GM06990 (cell line): Measurements from ENCODE around the gene MSX1.
A peak's percentile ranks its signal among the peaks of the same experiment; 100 is the strongest.

Experiments
- DNase-seq: peaks from one replicate; pipeline ENCODE4 v3.0.0-alpha.2; 2011; ENCODE audit not compliant: insufficient read length; ENCODE audit errors: extremely low read depth
- H3K27me3 ChIP-seq: replicated peaks from 2 replicates; pipeline ENCODE4 v1.6.0; 2011; ENCODE audit warnings: low read length; ENCODE audit not compliant: control insufficient read depth, insufficient read depth
- H3K36me3 ChIP-seq: 2 replicates; pipeline ENCODE4 v1.5.1; 2011; ENCODE audit warnings: low read length; ENCODE audit not compliant: control insufficient read depth, insufficient read depth
- H3K4me3 ChIP-seq: replicated peaks from 2 replicates; pipeline ENCODE4 v1.5.1; 2011; ENCODE audit warnings: low read depth, mild to moderate bottlenecking, control low read depth, low read length
- TF ChIP-seq, protein P1 (sequence below): IDR thresholded peaks from 2 replicates; pipeline ENCODE4 v1.5.1; 2011; ENCODE audit warnings: low read length, control low read depth, mild to moderate bottlenecking, inconsistent platforms; ENCODE audit not compliant: insufficient read depth, poor library complexity, severe bottlenecking

MSX1 gene

DNA sequence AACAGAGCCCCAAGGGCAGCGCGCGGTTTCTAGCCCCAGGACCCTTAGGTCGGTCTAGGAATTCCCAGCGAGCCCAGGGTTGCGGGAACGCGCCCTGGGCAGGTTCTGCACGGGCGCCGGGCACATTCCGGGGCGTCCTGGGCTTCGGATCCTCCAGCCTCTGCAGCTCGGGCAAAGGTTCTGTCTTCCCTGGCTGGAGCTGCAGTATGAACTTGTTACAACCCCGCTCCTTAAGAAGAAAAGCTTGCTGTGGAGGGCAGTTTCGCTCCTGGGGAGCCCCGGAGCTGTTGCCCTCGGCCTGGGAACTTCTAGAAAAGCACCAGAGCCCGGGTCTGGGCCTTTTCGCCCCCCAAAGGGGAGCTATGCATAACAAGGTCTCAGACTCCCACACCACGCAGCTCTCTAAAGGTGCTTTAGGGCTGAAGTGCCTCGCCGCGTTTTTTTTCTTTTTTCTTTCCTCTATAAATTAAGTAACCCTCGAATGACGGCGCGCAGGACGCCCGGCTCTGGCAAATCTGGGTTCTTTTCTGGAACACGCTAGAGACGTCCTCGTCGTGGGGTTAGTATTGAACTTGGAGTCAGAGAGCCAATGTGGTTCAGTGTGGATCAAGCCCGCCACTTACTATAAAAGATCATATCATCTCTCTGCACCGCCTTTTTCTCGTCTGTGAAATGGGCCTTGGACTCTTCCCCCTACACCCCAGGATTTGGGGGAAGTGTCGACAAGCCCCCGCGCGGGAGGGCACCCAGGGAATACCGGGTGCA lies 5.7 kb downstream of the MSX1 start:
- Histone ChIP-seq H3K4me3 (no peak overlapping the region), H3K36me3 (no peaks in the 10 kb centered on the region; the same call in 1 of the 2 replicates), H3K27me3 (peaks cover 7% of the 10 kb centered on the region)
- TF ChIP-seq, protein P1, sequence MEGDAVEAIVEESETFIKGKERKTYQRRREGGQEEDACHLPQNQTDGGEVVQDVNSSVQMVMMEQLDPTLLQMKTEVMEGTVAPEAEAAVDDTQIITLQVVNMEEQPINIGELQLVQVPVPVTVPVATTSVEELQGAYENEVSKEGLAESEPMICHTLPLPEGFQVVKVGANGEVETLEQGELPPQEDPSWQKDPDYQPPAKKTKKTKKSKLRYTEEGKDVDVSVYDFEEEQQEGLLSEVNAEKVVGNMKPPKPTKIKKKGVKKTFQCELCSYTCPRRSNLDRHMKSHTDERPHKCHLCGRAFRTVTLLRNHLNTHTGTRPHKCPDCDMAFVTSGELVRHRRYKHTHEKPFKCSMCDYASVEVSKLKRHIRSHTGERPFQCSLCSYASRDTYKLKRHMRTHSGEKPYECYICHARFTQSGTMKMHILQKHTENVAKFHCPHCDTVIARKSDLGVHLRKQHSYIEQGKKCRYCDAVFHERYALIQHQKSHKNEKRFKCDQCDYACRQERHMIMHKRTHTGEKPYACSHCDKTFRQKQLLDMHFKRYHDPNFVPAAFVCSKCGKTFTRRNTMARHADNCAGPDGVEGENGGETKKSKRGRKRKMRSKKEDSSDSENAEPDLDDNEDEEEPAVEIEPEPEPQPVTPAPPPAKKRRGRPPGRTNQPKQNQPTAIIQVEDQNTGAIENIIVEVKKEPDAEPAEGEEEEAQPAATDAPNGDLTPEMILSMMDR, result no peak
- no peak for DNase-seq

DNA sequence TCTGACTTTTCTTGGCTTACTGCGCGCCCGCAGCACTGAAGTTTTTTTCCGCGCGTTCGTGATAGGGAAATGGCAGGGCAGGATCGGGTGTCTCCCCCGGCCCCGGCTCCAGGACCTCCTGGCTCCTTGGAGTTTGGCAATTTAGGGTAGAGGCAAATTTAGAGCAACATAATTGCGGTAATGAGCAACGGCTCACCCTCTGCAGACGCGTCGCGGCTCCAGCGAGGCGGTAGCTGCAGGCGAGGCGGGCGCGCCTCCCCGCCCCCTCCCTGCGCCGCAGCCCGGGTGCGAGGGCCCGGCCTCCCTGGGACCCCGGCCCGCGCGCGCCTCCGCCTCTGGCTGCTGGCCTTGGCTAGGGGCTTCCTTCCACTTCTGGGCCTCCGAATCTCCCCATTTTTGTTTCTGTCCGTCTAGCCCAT lies 6.2 kb downstream of the MSX1 start:
- Histone ChIP-seq H3K4me3 (peak overlapping the region; percentile 53), H3K36me3 (no peaks in the 10 kb centered on the region; the same call in 1 of the 2 replicates), H3K27me3 (peaks cover 7% of the 10 kb centered on the region)
- no peak for DNase-seq
- TF ChIP-seq, protein P1, result no peak

DNA sequence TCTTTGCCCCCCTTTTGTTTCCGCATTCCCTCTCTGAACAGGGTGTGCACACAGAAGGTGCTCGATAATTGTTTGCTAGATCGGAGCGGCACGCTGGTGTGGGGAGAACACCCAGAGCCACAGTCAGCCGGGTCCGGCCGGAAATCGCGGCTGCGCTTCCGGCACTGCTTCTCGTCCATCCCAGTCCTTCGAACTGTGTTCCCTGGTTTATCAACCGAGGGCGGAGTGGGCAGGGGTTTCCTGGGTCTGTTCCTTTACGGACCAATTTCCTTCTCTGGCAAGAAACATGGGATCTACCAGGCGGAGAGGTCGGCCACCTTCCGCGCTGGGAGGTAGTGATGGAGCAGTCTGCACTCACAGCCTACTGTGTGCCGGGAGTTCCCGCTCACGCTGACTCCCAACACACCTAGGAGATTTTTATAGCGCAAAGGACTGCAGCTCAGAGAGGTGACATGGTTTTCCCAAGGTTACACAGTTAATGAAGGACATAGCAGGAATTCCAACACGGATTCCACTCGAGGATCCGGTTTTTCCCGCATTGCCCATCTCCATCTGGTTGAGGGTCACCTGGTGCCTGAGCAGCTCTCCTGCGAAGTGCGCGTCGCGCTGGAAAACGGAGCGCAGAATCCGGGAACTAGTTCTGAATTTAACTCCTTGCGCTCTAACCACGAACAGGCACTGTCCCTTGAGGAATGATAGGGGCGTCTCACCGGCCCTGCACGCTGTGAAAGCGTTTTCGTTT lies 6.8 kb downstream of the MSX1 start:
- Histone ChIP-seq H3K36me3 (no peaks in the 10 kb centered on the region; the same call in 1 of the 2 replicates), H3K27me3 (peaks cover 7% of the 10 kb centered on the region), H3K4me3 (peak overlapping the region; percentile 53)
- TF ChIP-seq, protein P1, result no peak
- peak; percentile 44 for DNase-seq

DNA sequence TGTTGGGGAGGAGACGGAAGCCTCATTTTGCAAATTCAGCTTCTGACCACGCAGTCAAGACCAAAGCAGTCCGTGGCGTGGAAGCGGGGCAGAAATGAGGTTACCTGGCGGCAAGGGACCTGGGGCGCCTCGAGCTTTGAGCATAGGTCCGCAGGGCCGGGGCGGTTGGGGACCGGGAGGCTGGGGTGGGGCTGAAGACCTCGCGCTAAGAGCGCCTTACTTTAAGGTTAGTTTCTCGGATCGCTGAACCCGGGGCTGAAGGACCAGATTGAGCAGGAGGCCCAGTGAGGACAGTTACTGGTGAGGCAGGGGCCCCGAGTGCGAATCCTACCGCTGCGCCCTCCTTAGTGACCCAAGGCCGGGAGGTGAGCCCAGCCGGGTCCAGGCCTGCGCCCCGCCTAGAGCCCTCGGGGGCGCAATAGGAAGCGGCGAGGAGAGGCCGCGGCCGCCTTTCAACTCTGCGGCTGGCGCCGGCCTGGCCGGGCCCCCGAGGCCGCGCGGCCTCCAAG lies 7.5 kb downstream of the MSX1 start:
- H3K4me3 ChIP-seq, result peak overlapping the region; percentile 53
- TF ChIP-seq, protein P1, result no peak
- no peaks in the 10 kb centered on the region; the same call in 1 of the 2 replicates for H3K36me3 ChIP-seq
- DNase-seq, result no peak
- H3K27me3 ChIP-seq, result peaks cover 7% of the 10 kb centered on the region

DNA sequence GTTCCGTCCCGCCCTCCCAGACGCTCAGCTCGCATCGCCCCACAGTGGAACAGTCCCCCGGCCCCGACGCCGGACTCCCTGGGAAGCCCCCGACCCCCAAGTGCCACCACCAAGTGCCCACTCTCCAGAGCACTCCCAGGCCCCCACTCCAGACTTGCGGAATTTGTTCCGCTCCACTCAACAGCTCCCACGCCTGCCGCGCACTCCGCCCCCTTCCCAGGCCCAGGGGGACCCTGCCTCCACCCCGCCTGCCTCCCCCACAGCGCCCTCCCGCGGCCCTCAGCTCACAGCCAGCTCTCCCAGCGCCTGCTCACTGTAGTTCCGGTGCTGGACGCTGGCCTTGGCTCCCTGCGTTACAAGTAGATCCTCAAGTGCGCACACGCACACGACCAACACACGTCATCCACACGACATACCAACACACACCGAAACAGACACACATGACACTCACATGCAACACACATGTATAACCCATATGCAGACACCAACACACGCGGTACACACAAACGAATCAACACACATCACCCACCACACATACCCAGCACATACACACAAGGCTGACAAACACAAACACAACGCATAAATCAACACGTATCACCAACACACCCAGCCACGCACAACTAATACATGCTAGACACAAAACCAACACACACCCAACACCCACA lies 8.0 kb downstream of the MSX1 start:
- TF ChIP-seq, protein P1, result peak; percentile 25
- Histone ChIP-seq H3K4me3 (no peak overlapping the region), H3K36me3 (no peaks in the 10 kb centered on the region; the same call in 1 of the 2 replicates), H3K27me3 (peaks cover 7% of the 10 kb centered on the region)
- no peak for DNase-seq
